Endothelial cell of umbilical vein (primary cell): Measurements from ENCODE around the gene SLIRP.

ENCODE experiments used
- EZH2 ChIP-seq: IDR thresholded peaks from 2 replicates; pipeline ENCODE4 v1.6.1; 2012; ENCODE audit warnings: borderline replicate concordance, low read depth, mild to moderate bottlenecking, moderate library complexity, low read length, inconsistent platforms; ENCODE audit not compliant: severe bottlenecking
- JUN ChIP-seq: IDR thresholded peaks from 2 replicates; pipeline ENCODE4 v1.6.1; 2011; ENCODE audit warnings: borderline replicate concordance, low read depth; ENCODE audit not compliant: insufficient read length, insufficient read depth
- MYC ChIP-seq: IDR thresholded peaks from one replicate; pipeline ENCODE4 v1.6.1; 2011; ENCODE audit warnings: mild to moderate bottlenecking, low read depth, low read length
- POLR2A ChIP-seq: IDR thresholded peaks from 2 replicates; pipeline ENCODE4 v1.6.1; 2012; ENCODE audit warnings: low read depth, mild to moderate bottlenecking, control low read depth, low read length
- POLR2AphosphoS5 ChIP-seq: IDR thresholded peaks from 2 replicates; pipeline ENCODE4 v1.6.1; 2012; ENCODE audit warnings: low read depth, mild to moderate bottlenecking, control low read depth, low read length, moderate library complexity; ENCODE audit not compliant: insufficient read depth
- TF ChIP-seq, protein P1 (sequence below), 2 donors: IDR thresholded peaks; 1 replicate in 1 of 2; 2 replicates in 1 of 2; pipeline ENCODE4 v1.5.1; 2011; ENCODE audit warnings: low read length in 2 of 2, mild to moderate bottlenecking in 2 of 2, moderate library complexity in 2 of 2, control low read depth in 1 of 2, inconsistent platforms in 1 of 2, low read depth in 1 of 2; ENCODE audit not compliant: insufficient read depth in 1 of 2; ENCODE audit errors: extremely low read depth in 1 of 2
- TF ChIP-seq, protein P2 (sequence below): IDR thresholded peaks from 2 replicates; pipeline ENCODE4 v1.6.1; 2011; ENCODE audit not compliant: insufficient read depth, insufficient read length

- TF ChIP-seq EZH2 (no peak), POLR2A (no peak), MYC (no peak), POLR2AphosphoS5 (no peak), JUN (no peak)
- TF ChIP-seq, protein P1, sequence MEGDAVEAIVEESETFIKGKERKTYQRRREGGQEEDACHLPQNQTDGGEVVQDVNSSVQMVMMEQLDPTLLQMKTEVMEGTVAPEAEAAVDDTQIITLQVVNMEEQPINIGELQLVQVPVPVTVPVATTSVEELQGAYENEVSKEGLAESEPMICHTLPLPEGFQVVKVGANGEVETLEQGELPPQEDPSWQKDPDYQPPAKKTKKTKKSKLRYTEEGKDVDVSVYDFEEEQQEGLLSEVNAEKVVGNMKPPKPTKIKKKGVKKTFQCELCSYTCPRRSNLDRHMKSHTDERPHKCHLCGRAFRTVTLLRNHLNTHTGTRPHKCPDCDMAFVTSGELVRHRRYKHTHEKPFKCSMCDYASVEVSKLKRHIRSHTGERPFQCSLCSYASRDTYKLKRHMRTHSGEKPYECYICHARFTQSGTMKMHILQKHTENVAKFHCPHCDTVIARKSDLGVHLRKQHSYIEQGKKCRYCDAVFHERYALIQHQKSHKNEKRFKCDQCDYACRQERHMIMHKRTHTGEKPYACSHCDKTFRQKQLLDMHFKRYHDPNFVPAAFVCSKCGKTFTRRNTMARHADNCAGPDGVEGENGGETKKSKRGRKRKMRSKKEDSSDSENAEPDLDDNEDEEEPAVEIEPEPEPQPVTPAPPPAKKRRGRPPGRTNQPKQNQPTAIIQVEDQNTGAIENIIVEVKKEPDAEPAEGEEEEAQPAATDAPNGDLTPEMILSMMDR (IDR thresholded peaks at IDR 0.05; ENCODE audit: extremely low read depth in 1 of 2, insufficient read depth in 1 of 2, low read depth in 1 of 2, low read length in 2 of 2), result no peak
- TF ChIP-seq, protein P2, sequence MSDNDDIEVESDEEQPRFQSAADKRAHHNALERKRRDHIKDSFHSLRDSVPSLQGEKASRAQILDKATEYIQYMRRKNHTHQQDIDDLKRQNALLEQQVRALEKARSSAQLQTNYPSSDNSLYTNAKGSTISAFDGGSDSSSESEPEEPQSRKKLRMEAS, result no peak
Measured at GRCh38 chr14:77674931-77675330, 33.0 kb upstream of the SLIRP start.
